ENCODE results near the gene HNRNPL. TPM values are rescaled to one million over a fixed set of nuclear protein-coding genes. Genes with fewer than 3 reads are reported as not detected.

Gene HNRNPL
- total and polyA plus RNA-seq, 9 of the 15 experiments (the other 6 are each of a cell fraction or from before 2014, with no cell fraction given): 39.5 to 610 (median 299) TPM

GRCh38 chr19:38834104-38834490 lies 15.7 kb downstream of the HNRNPL start:
- Histone ChIP-seq H4K20me1 (replicated peaks; ENCODE audit: control insufficient read depth, insufficient read depth, low read length) (0 out of 2 replicates have a peak, but pooled peaks cover 9% of the 10 kb centered on the region), H3K9ac (ENCODE audit: insufficient read depth in 1 of 2, low read depth in 2 of 2, low read length in 2 of 2) (no peak overlapping the region), H3K27me3 (ENCODE audit: control insufficient read depth in 2 of 2, insufficient read depth in 2 of 2, low read length in 2 of 2) (no peaks in the 10 kb centered on the region), H3K4me2 (ENCODE audit: insufficient read depth, low read length) (no peak overlapping the region), H3K79me2 (ENCODE audit: control insufficient read depth, insufficient read depth, low read length) (peaks cover 10% of the 10 kb centered on the region), H3K9me3 (replicated peaks; ENCODE audit: control insufficient read depth, insufficient read depth, low read depth, low read length) (no peaks in the 10 kb centered on the region), H3K36me3 (ENCODE audit: control insufficient read depth, insufficient read depth, low read length) (peaks cover 46% of the 10 kb centered on the region), H3K9me1 (ENCODE audit: control insufficient read depth, insufficient read depth, low read length) (no peaks in the 10 kb centered on the region), H3K4me3 (no peak overlapping the region), H2AFZ (ENCODE audit: low read depth, low read length) (no peak overlapping the region), H3K27ac (ENCODE audit: extremely low read depth, low read depth, low read length) (no peak overlapping the region), H3K4me1 (replicated peaks in 1 of 2; ENCODE audit: control insufficient read depth in 2 of 2, insufficient read depth in 2 of 2, low read length in 2 of 2) (peaks cover 11 to 26% of the 10 kb centered on the region in 2 experiments; a peak in 4 of 5 replicates)
- POLR2A ChIA-PET: interaction anchor here (0.6 to 2.1 kb wide), 8 partner anchors 10 to 355 kb away, joined by 3 to 7 read pairs (median 3); no protein-coding TSS in a partner anchor
- intact Hi-C loops (cut with micrococcal nuclease) (loop anchor here (5.0 kb wide), 2 partner anchors 97 to 98 kb away; partner anchors contain the start of genes MRPS12 and SARS2), in situ Hi-C loops (cut with MboI) (no loop called here)
- TF ChIP-seq JUND (IDR thresholded peaks at IDR 0.05; ENCODE audit: borderline replicate concordance, low read depth, low read length) (no peak), JUND (tag; IDR thresholded peaks at IDR 0.05; ENCODE audit: borderline replicate concordance, low read depth, low read length) (no peak), JUN (IDR thresholded peaks at IDR 0.05; ENCODE audit: borderline replicate concordance, low read depth, low read length) (no peak), JUN (CRISPR knock-in tag; IDR thresholded peaks at IDR 0.05; ENCODE audit: borderline replicate concordance) (no peak), ZNF174 (CRISPR knock-in tag; IDR thresholded peaks at IDR 0.05) (no peak), ZNF184 (CRISPR knock-in tag; IDR thresholded peaks at IDR 0.05) (no peak), ZNF707 (CRISPR knock-in tag; conservative IDR thresholded peaks at IDR 0.05) (no peak), SIN3B (IDR thresholded peaks at IDR 0.05; ENCODE audit: low read depth) (no peak), LARP7 (IDR thresholded peaks at IDR 0.05) (no peak), TBP (optimal IDR thresholded peaks at IDR 0.05; ENCODE audit: low read depth, low read length) (no peak), NCOA1 (IDR thresholded peaks at IDR 0.05; ENCODE audit: low read depth) (no peak)
- TF ChIP-seq, protein P1, sequence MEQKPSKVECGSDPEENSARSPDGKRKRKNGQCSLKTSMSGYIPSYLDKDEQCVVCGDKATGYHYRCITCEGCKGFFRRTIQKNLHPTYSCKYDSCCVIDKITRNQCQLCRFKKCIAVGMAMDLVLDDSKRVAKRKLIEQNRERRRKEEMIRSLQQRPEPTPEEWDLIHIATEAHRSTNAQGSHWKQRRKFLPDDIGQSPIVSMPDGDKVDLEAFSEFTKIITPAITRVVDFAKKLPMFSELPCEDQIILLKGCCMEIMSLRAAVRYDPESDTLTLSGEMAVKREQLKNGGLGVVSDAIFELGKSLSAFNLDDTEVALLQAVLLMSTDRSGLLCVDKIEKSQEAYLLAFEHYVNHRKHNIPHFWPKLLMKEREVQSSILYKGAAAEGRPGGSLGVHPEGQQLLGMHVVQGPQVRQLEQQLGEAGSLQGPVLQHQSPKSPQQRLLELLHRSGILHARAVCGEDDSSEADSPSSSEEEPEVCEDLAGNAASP (IDR thresholded peaks at IDR 0.05): no peak
- 97% methylated on average over 4 of the region's 4 CpGs for WGBS (ENCODE audit: insufficient coverage, low coverage, missing lambda C conversion rate)
- DNase-seq (ENCODE audit: extremely low read depth in 1 of 4, low spot score in 3 of 4): no peak
- CTCF ChIA-PET (ENCODE audit: low intra/inter-chr PET ratio): no interaction called here
- ATAC-seq: no peak
- FAIRE-seq: no peak
- no TSS peak for BruUV-seq (replicated peaks)
